H1 (cell line): Measurements from ENCODE around the gene TATDN2. TPM values are rescaled to one million over a fixed set of nuclear protein-coding genes. Genes with fewer than 3 reads are reported as not detected.

Experiments used
- CTCF ChIA-PET: fragments of 300-600 bp; sonication (Branson Sonifier 250); formaldehyde crosslinking; loops from one replicate; lab custom pipeline; 2021; ENCODE audit not compliant: partially characterized antibody; lab: Charles Lee
- POLR2A ChIA-PET: fragments of 300-600 bp; sonication (Branson Sonifier 250); formaldehyde crosslinking; loops from one replicate; lab custom pipeline; 2021; ENCODE audit warnings: inconsistent platforms; ENCODE audit not compliant: partially characterized antibody; lab: Charles Lee
- DNase-seq, 2 experiments: peaks; one replicate each; pipeline versions ENCODE4 v3.0.0 to v3.0.0-alpha.2; 2010 to 2022; ENCODE audit warnings: low spot score in 2 of 2, low read depth in 1 of 2, mixed read lengths in 1 of 2
- FAIRE-seq: peaks from 2 replicates; lab custom pipeline; 2011; peaks lifted over from hg19 to GRCh38; lab: Jason Lieb, UNC
- H2AFZ ChIP-seq: 2 replicates; pipeline ENCODE4 v1.8.1; 2012; ENCODE audit warnings: low read length, inconsistent platforms
- H2AK5ac ChIP-seq: 2 replicates; pipeline ENCODE4 v1.6.1; 2013; ENCODE audit warnings: low read depth, low read length
- H2BK120ac ChIP-seq: replicated peaks from 2 replicates; pipeline ENCODE3; 2013; ENCODE audit warnings: low read depth, low read length, inconsistent platforms
- H2BK12ac ChIP-seq: 2 replicates; pipeline ENCODE4 v1.6.1; 2013; ENCODE audit warnings: low read depth, low read length
- H2BK15ac ChIP-seq: 2 replicates; pipeline ENCODE4 v1.6.1; 2013; ENCODE audit warnings: low read length
- H2BK20ac ChIP-seq: 2 replicates; pipeline ENCODE4 v1.6.1; 2013; ENCODE audit warnings: low read length
- H2BK5ac ChIP-seq: 2 replicates; pipeline ENCODE4 v1.6.1; 2013; ENCODE audit warnings: low read depth, low read length
- H3K14ac ChIP-seq: 2 replicates; pipeline ENCODE4 v1.6.1; 2013; ENCODE audit warnings: inconsistent platforms; ENCODE audit not compliant: insufficient read length
- H3K18ac ChIP-seq: 2 replicates; pipeline ENCODE4 v1.6.1; 2013; ENCODE audit warnings: low read length; ENCODE audit errors: extremely low read depth
- H3K23ac ChIP-seq: 2 replicates; pipeline ENCODE4 v1.6.1; 2013; ENCODE audit warnings: inconsistent platforms; ENCODE audit not compliant: insufficient read length
- H3K23me2 ChIP-seq: 2 replicates; pipeline ENCODE4 v1.6.1; 2013; ENCODE audit warnings: low read depth, low read length
- H3K27ac ChIP-seq: 2 replicates; pipeline ENCODE4 v1.6.1; 2011; ENCODE audit warnings: low read depth, low read length, inconsistent platforms
- H3K27me3 ChIP-seq, 4 experiments: replicated peaks in 1 of 4; 1 replicate in 1 of 4; 2 replicates in 3 of 4; pipeline versions ENCODE4 v1.6.1 to v1.8.1; 2011 to 2013; ENCODE audit warnings: low read length in 3 of 4, mild to moderate bottlenecking in 3 of 4, inconsistent platforms in 2 of 4, mixed read lengths in 2 of 4, moderate library complexity in 1 of 4; ENCODE audit not compliant: control insufficient read depth in 3 of 4, insufficient read depth in 3 of 4; ENCODE audit errors: extremely low read depth in 1 of 4
- H3K36me3 ChIP-seq, 4 experiments: 2 replicates each; pipeline versions ENCODE4 v1.6.1 to v1.8.1; 2011 to 2013; ENCODE audit warnings: mild to moderate bottlenecking in 4 of 4, low read length in 3 of 4, moderate library complexity in 2 of 4, control low read depth in 1 of 4, inconsistent platforms in 1 of 4; ENCODE audit not compliant: insufficient read depth in 4 of 4, control insufficient read depth in 2 of 4
- H3K4ac ChIP-seq: replicated peaks from 2 replicates; pipeline ENCODE3; 2013; ENCODE audit warnings: low read length, low read depth, mixed read lengths, inconsistent platforms; ENCODE audit not compliant: insufficient read length
- H3K4me1 ChIP-seq, 4 experiments: replicated peaks in 1 of 4; 1 replicate in 1 of 4; 2 replicates in 3 of 4; pipeline versions ENCODE4 v1.6.1 to v1.8.1; 2011 to 2013; ENCODE audit warnings: low read length in 3 of 4, inconsistent platforms in 2 of 4, mixed read lengths in 1 of 4; ENCODE audit not compliant: insufficient read depth in 4 of 4, control insufficient read depth in 3 of 4
- H3K4me2 ChIP-seq, 2 experiments: 2 replicates each; pipeline versions ENCODE4 v1.6.1 to v1.8.1; 2011 to 2013; ENCODE audit warnings: low read depth in 2 of 2, low read length in 2 of 2, control low read depth in 1 of 2, inconsistent platforms in 1 of 2, mild to moderate bottlenecking in 1 of 2; ENCODE audit not compliant: insufficient read depth in 1 of 2
- H3K4me3 ChIP-seq, 4 experiments: fragments of 200-600, 300-600 bp in 1 of 4; sonication (generic), shearing (Covaris generic), sonication (Bioruptor Twin) in 1 of 4; 2 replicates each; pipeline versions ENCODE4 v1.5.1 to v1.8.1; 2011 to 2016; ENCODE audit warnings: low read length in 4 of 4, low read depth in 3 of 4, control low read depth in 2 of 4, inconsistent platforms in 2 of 4, mild to moderate bottlenecking in 2 of 4, mixed read lengths in 1 of 4, moderate library complexity in 1 of 4; ENCODE audit not compliant: insufficient read depth in 2 of 4; ENCODE audit errors: extremely low read depth in 1 of 4
- H3K56ac ChIP-seq: replicated peaks from 2 replicates; pipeline ENCODE3; 2013; ENCODE audit warnings: low read depth, mild to moderate bottlenecking, mixed read lengths, low read length, inconsistent platforms; ENCODE audit not compliant: insufficient read length
- H3K79me1 ChIP-seq: 2 replicates; pipeline ENCODE4 v1.6.1; 2013; ENCODE audit warnings: low read depth, low read length, control low read depth
- H3K79me2 ChIP-seq, 2 experiments: 2 replicates each; pipeline versions ENCODE4 v1.6.1 to v1.8.1; 2012 to 2013; ENCODE audit warnings: low read length in 2 of 2, mild to moderate bottlenecking in 2 of 2, inconsistent platforms in 1 of 2; ENCODE audit not compliant: insufficient read depth in 2 of 2, control insufficient read depth in 1 of 2
- H3K9ac ChIP-seq, 4 experiments: replicated peaks in 1 of 4; 1 replicate in 1 of 4; 2 replicates in 3 of 4; pipeline versions ENCODE4 v1.6.1 to v1.8.1; 2011 to 2013; ENCODE audit warnings: low read depth in 3 of 4, low read length in 3 of 4, control low read depth in 2 of 4, mild to moderate bottlenecking in 2 of 4, moderate library complexity in 2 of 4, inconsistent platforms in 1 of 4; ENCODE audit errors: extremely low read depth in 1 of 4
- H3K9me3 ChIP-seq, 2 experiments: 2 replicates each; pipeline versions ENCODE4 v1.6.1 to v1.8.1; 2012 to 2013; ENCODE audit warnings: mild to moderate bottlenecking in 2 of 2, moderate library complexity in 2 of 2, control low read depth in 1 of 2, inconsistent platforms in 1 of 2, low read depth in 1 of 2, low read length in 1 of 2, mixed read lengths in 1 of 2; ENCODE audit not compliant: insufficient read depth in 2 of 2
- H4K20me1 ChIP-seq, 2 experiments: replicated peaks in 1 of 2; 2 replicates each; pipeline versions ENCODE3 to v1.8.1; 2011 to 2013; ENCODE audit warnings: inconsistent platforms in 2 of 2, low read length in 2 of 2, mild to moderate bottlenecking in 1 of 2; ENCODE audit not compliant: insufficient read depth in 2 of 2, control insufficient read depth in 1 of 2
- H4K5ac ChIP-seq: 2 replicates; pipeline ENCODE4 v1.6.1; 2013; ENCODE audit warnings: low read length, low read depth, mixed read lengths, inconsistent platforms; ENCODE audit not compliant: insufficient read length
- H4K8ac ChIP-seq: 2 replicates; pipeline ENCODE4 v1.8.0; 2013; ENCODE audit warnings: mild to moderate bottlenecking, moderate library complexity, low read length, inconsistent platforms; ENCODE audit not compliant: insufficient read depth; ENCODE audit errors: extremely low read depth
- H4K91ac ChIP-seq: replicated peaks from 2 replicates; pipeline ENCODE3; 2013; ENCODE audit warnings: low read length, mixed read lengths, inconsistent platforms; ENCODE audit not compliant: insufficient read length
- CBX5 ChIP-seq: fragments of 300-800, 300-1000 bp; sonication (generic); IDR thresholded peaks from 2 replicates; pipeline ENCODE4 v1.7.1; 2016; ENCODE audit warnings: antibody characterized with exemption, low read length, low read depth
- CBX8 ChIP-seq: fragments of 300-800, 300-1000 bp; sonication (generic); IDR thresholded peaks from 2 replicates; pipeline ENCODE4 v1.7.1; 2016; ENCODE audit warnings: low read depth, low read length, borderline replicate concordance
- CEBPB ChIP-seq: IDR thresholded peaks from 2 replicates; pipeline ENCODE4 v1.6.1; 2012; ENCODE audit warnings: low read depth, low read length
- EZH2 ChIP-seq: fragments of 200-600 bp; sonication (generic); IDR thresholded peaks from 2 replicates; pipeline ENCODE4 v1.7.1; 2012; ENCODE audit warnings: low read depth, mild to moderate bottlenecking, moderate library complexity, low read length, inconsistent platforms; ENCODE audit not compliant: severe bottlenecking
- SP2 ChIP-seq: IDR thresholded peaks from 2 replicates; pipeline ENCODE4 v1.6.1; 2012; ENCODE audit warnings: mild to moderate bottlenecking, low read length, inconsistent platforms
- WGBS, 2 experiments: shearing (Covaris generic) in 1 of 2; methylation state at CpG; one replicate each; pipeline versions ENCODE4 v1.1.6 to v1.1.7; 2013 to 2015; ENCODE audit warnings: low lambda C conversion rate in 2 of 2, mixed read lengths in 2 of 2, inconsistent platforms in 1 of 2, low coverage in 1 of 2, missing lambda C conversion rate in 1 of 2; ENCODE audit not compliant: insufficient replicate concordance in 2 of 2, insufficient coverage in 1 of 2, insufficient read length in 1 of 2; ENCODE audit errors: extremely low coverage in 1 of 2, missing lambda C conversion rate in 1 of 2; 5-methylcytosine and 5-hydroxymethylcytosine counted together
- polyA plus RNA-seq, 7 experiments: library from polyadenylated mRNA; depleted of rRNA in 3 of 7; stranded (reverse) in 5 of 7; unstranded in 2 of 7; fragments of >200 nt in 5 of 7; fragments of 200-250 nt in 2 of 7; gene quantifications; 1 replicate in 5 of 7; 2 replicates in 1 of 7; 4 replicates in 1 of 7; pipeline versions ENCODE4 v1.2.1 to v1.2.3, GENCODE V29; 2011 to 2013; ENCODE audit warnings: missing spikeins in 2 of 7, mixed read lengths in 2 of 7
- total RNA-seq: library from RNA; stranded (reverse); fragmentation: NEBNext Ultra II Directional; extraction: Animal tissue kit (Norgen Biotek cat#: 25700); gene quantifications from 2 replicates; pipeline ENCODE4 v1.2.1, GENCODE V29; 2021
- TF ChIP-seq, protein P1 (sequence below): IDR thresholded peaks from 2 replicates; pipeline ENCODE4 v1.6.1; 2011; ENCODE audit warnings: low read depth, mild to moderate bottlenecking, low read length; ENCODE audit not compliant: insufficient read depth

TATDN2 gene
- total and polyA plus RNA-seq, 2 of the 8 experiments (the other 6 are each of a cell fraction or from before 2014, with no cell fraction given) = 12.1 to 34.8 TPM

DNA sequence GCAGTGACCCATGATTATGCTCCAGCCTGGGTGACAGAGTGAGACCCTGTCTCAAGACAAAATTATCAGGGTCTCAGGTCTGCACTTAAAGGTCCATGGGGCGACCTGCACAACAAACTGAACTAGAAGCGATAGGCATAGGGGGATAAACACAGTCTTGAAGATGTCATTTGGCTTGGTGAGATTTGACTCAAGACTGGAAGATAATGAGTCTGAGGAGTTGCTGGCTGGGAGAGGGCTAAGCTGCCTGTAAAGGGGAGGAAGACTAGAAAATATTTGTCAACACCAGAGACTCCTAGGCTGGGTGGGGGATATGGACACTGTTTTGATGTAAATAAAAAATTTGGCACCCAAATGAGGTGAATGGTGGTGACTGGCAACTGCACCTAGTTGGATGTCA lies 24.7 kb downstream of the TATDN2 start:
- ChIA-PET CTCF (interaction anchor here (0.7 to 5.2 kb wide), 6 partner anchors 9 to 17 kb away, joined by 3 to 29 read pairs (median 6); no protein-coding TSS in a partner anchor), POLR2A (interaction anchor here (1.2 kb wide), 2 partner anchors 15 to 26 kb away, joined by 3 read pairs; no protein-coding TSS in a partner anchor)
- no peak for FAIRE-seq
- Histone ChIP-seq H3K4me1 (no peaks in the 10 kb centered on the region), H2BK20ac (no peak overlapping the region), H3K4ac (no peak overlapping the region), H3K27me3 (no peaks in the 10 kb centered on the region), H3K36me3 (peaks cover 9 to 18% (median 14%) of the 10 kb centered on the region in 4 experiments; a peak in 7 of 8 replicates), H3K23me2 (no peaks in the 10 kb centered on the region), H3K4me2 (no peak overlapping the region), H4K91ac (no peak overlapping the region), H3K56ac (no peak overlapping the region), H2AFZ (no peak overlapping the region), H3K14ac (no peak overlapping the region), H2BK15ac (no peak overlapping the region), H2BK120ac (no peak overlapping the region), H3K18ac (no peak overlapping the region), H3K9ac (no peak overlapping the region), H4K8ac (no peak overlapping the region), H2BK5ac (no peak overlapping the region), H3K9me3 (no peaks in the 10 kb centered on the region), H3K79me2 (peaks cover 0 to 44% of the 10 kb centered on the region in 2 experiments; a peak in 2 of 4 replicates), H3K4me3 (no peak overlapping the region), H3K27ac (no peak overlapping the region), H3K79me1 (peaks cover 9% of the 10 kb centered on the region), H4K20me1 (peaks cover 4 to 14% of the 10 kb centered on the region in 2 experiments), H2BK12ac (no peak overlapping the region), H3K23ac (no peak overlapping the region), H4K5ac (no peak overlapping the region), H2AK5ac (no peak overlapping the region)
- DNase-seq = no peak
- TF ChIP-seq CBX8 (no peak), EZH2 (no peak), CBX5 (no peak), CEBPB (no peak), SP2 (no peak)
- TF ChIP-seq, protein P1, sequence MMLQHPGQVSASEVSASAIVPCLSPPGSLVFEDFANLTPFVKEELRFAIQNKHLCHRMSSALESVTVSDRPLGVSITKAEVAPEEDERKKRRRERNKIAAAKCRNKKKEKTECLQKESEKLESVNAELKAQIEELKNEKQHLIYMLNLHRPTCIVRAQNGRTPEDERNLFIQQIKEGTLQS = no peak
- WGBS, 2 experiments = 90% methylated on average over 2 of the region's 2 CpGs; no CpG with 5 or more reads in 1 of the 2 experiments
